Mucosa of descending colon (tissue), 3 donors: ENCODE results near the gene ARL6IP6. TPM values are rescaled to one million over a fixed set of nuclear protein-coding genes. Genes with fewer than 3 reads are reported as not detected.
"Not testable (repeated sequence)": the region's sequence is repeated elsewhere in the genome, so short reads cannot be mapped to it uniquely, and the experiment has no call there.

ENCODE experiments used
- ATAC-seq: fragments of 200-7000 bp; cut with Tn5 transposase; one replicate; pipeline ENCODE4 v1.9.1; 2020; ENCODE audit warnings: mild to moderate bottlenecking, moderate library complexity
- DNase-seq, 3 donors: peaks; one replicate each; pipeline ENCODE4 v3.0.0-alpha.2; 2020
- H3K36me3 ChIP-seq: fragments of 200-600 bp; one replicate; pipeline ENCODE4 v1.8.0; 2021; ENCODE audit warnings: low read depth, mild to moderate bottlenecking
- H3K4me1 ChIP-seq: fragments of 200-600 bp; one replicate; pipeline ENCODE4 v1.8.0; 2021; ENCODE audit warnings: low read depth, mild to moderate bottlenecking
- H3K4me3 ChIP-seq: fragments of 200-600 bp; one replicate; pipeline ENCODE4 v1.8.0; 2021; ENCODE audit warnings: mild to moderate bottlenecking
- H3K9me3 ChIP-seq: fragments of 200-600 bp; one replicate; pipeline ENCODE4 v1.8.0; 2021; ENCODE audit warnings: mild to moderate bottlenecking
- intact Hi-C, 2 donors: fragments of 100-400 bp; cut with DNase I in 1 of 2; cut with micrococcal nuclease in 1 of 2; formaldehyde crosslinking; loops; one replicate each; pipeline versions ENCODE4 v1.11.0 to v1.11.1; 2022; cut with DNase I, micrococcal nuclease
- total RNA-seq, 3 donors: library from RNA; stranded (reverse); fragmentation: NEBNext Ultra II Directional in 2 of 3; extraction: Animal tissue kit (Norgen Biotek cat#: 25700) in 2 of 3; gene quantifications; one replicate each; pipeline versions ENCODE4 v1.2.1 to v1.2.4, GENCODE V29; 2021 to 2023
- TF ChIP-seq, protein P1 (sequence below): fragments of 200-600 bp; IDR thresholded peaks from one replicate; pipeline ENCODE4 v1.8.0; 2022; ENCODE audit warnings: antibody characterized with exemption, mild to moderate bottlenecking
- donor health status: DM: no; HTN: no; CAD: no; lungs with moderate emphysema.
- donor health status: DM: no; HTN: no; CAD: no.
- donor health status: DM: no; HTN: yes; CAD: no.

ARL6IP6 gene
- total RNA-seq, 3 donors from 2014 or later = 12.5 to 19.3 (median 14.8) TPM

DNA sequence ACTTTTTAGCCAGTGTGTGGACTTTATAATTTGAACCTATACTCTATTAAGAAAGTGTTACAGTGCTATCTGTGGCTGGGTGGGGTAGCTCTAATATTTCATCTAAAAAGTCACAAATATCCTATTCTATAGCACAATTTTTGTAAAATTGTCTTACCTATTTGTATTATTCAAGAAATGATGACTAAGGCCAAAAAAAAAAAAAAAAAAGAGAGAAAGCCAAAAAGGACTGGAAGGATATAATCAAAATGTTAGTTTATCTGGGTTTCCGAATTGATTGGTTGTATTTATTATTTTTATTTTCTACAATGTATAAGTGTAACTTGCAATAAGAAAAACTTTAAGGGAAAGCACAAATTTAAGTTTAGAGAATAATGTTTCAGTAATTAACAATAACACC lies 5.5 kb downstream of the ARL6IP6 start:
- TF ChIP-seq, protein P1, sequence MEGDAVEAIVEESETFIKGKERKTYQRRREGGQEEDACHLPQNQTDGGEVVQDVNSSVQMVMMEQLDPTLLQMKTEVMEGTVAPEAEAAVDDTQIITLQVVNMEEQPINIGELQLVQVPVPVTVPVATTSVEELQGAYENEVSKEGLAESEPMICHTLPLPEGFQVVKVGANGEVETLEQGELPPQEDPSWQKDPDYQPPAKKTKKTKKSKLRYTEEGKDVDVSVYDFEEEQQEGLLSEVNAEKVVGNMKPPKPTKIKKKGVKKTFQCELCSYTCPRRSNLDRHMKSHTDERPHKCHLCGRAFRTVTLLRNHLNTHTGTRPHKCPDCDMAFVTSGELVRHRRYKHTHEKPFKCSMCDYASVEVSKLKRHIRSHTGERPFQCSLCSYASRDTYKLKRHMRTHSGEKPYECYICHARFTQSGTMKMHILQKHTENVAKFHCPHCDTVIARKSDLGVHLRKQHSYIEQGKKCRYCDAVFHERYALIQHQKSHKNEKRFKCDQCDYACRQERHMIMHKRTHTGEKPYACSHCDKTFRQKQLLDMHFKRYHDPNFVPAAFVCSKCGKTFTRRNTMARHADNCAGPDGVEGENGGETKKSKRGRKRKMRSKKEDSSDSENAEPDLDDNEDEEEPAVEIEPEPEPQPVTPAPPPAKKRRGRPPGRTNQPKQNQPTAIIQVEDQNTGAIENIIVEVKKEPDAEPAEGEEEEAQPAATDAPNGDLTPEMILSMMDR = no peak
- Histone ChIP-seq H3K36me3 (no peaks in the 10 kb centered on the region), H3K4me1 (peaks cover 18% of the 10 kb centered on the region), H3K9me3 (no peaks in the 10 kb centered on the region), H3K4me3 (no peak overlapping the region)
- intact Hi-C loops = no loop called here
- no peak for DNase-seq
- ATAC-seq = no peak

DNA sequence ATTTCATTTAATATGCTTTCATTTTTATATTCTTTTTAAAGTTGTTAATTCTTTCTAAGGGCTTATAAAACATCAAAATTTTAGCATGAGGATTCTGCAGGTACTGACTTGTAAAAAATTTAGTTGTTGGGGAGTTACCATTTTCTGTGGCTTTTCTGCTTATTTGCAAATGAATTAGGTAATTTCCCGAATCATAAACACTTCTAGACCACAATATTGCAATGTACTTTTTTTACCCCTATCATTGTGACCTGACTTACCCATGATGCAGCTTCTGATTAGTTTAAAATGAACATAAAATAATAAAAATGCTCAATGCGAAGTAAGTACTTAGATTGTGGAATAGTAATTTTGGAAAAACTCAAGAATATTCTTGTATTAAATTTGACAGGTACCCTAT lies 11.4 kb downstream of the ARL6IP6 start:
- intact Hi-C loops = no loop called here
- DNase-seq (no peak), ATAC-seq (no peak)
- Histone ChIP-seq H3K36me3 (no peaks in the 10 kb centered on the region), H3K4me1 (peaks cover 6% of the 10 kb centered on the region), H3K9me3 (no peaks in the 10 kb centered on the region), H3K4me3 (no peak overlapping the region)
- TF ChIP-seq, protein P1 = no peak

DNA sequence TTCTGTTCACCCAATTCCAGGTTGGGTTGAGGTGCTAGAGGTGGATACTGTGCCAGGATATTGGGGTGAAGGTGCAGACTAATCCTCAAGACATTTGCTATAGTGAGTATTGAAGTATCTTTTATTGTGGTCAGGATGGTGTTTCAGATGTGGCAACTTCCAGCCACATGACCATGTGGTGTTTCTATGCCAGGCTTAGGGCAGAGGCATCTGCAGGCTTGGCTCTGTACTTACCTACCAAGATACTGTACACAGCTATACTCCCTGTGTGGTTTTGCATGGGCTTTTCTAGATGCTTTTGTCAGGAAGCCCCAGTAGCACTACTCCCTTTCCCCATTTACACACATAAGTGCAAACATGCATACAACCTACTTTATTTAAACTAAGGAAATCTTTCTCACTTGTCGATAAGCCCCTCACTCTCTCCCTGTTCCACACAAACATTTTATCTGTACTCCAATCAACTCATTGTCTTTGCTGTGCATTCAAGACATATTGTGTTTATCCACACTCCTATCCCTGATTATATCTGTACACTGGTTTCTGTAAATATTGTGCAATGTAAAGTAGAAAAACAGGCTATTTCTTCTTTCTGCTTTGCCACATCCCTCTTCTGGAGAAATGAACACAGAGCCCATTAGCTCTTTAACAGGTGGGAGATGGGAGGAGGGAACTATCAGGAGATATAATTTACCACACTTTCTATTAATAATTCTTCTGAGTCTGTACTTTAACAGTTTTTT lies 12.3 kb downstream of the ARL6IP6 start:
- DNase-seq = peak in 1 of 3 donors; percentile 33
- H3K36me3 ChIP-seq = no peaks in the 10 kb centered on the region
- no peaks in the 10 kb centered on the region for H3K9me3 ChIP-seq
- intact Hi-C loops = no loop called here
- H3K4me1 ChIP-seq = peaks cover 6% of the 10 kb centered on the region
- no peak overlapping the region for H3K4me3 ChIP-seq
- peak; percentile 65 for ATAC-seq
- TF ChIP-seq, protein P1 = no peak

DNA sequence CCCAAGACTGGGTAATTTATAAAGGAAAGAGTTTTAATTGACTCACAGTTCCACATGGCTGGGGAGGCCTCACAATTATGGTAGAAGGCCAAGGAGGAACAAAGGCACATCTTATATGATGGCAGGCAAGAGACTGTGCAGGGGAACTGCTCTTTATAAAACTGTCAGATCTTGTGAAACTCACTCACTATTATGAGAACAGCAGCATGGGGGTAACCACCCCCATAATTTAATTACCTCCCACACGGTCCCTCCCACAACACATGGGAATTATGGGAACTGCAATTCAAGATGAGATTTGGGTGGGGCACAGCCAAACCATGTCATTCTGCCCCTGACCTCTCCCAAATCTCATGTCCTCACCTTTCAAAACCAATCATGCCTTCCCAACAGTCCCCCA lies 19.1 kb downstream of the ARL6IP6 start:
- not testable (repeated sequence) for DNase-seq, H3K36me3 ChIP-seq

DNA sequence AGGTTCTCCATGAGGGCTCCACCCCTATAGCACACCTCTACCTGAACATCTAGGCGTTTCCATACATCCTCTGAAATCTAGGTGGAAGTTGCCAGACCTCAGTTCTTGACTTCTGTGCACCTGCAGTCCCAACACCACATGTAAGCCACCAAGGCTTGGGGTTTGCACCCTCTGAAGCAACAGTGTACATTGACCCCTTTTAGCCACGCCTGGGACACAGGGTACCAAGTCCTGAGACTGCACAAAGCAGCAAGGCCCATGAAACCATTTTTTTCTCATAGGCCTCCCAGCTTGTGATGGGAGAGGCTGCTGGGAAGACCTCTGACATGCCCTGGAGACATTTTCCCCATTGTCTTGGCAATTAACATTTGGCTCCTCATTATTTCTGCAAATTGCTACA lies 20.0 kb downstream of the ARL6IP6 start:
- no peak for ATAC-seq
- DNase-seq = no peak
- TF ChIP-seq, protein P1 = no peak
- no peak overlapping the region for H3K4me3 ChIP-seq
- no peaks in the 10 kb centered on the region for H3K9me3 ChIP-seq
- intact Hi-C loops = no loop called here
- no peaks in the 10 kb centered on the region for H3K36me3 ChIP-seq
- no peaks in the 10 kb centered on the region for H3K4me1 ChIP-seq

More for the DNA sequence above, 19.1 kb downstream of the ARL6IP6 start:
- intact Hi-C loops, H3K4me3 ChIP-seq, ATAC-seq, H3K9me3 ChIP-seq, H3K4me1 ChIP-seq: not testable (repeated sequence)

DNA sequence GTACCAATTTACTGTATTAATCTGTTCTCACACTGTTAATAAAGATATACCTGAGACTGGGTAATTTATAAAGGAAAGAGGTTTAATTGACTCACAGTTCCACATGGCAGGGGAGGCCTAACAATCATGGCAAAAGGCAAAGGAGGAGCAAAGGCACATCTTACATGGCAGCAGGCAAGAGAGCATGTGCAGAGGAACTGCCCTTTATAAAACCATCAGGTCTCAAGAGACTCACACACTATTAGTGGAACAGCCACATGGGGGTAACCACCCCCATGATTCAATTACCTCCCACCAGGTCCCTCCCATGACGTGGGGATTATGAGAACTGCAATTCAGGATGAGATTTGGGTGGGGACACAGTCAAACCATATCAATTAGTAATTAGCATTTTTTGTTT lies 21.3 kb downstream of the ARL6IP6 start:
- ATAC-seq, H3K4me1 ChIP-seq, H3K9me3 ChIP-seq, DNase-seq, intact Hi-C loops, H3K4me3 ChIP-seq, H3K36me3 ChIP-seq: not testable (repeated sequence)
